GM12801 (cell line): ENCODE data around the gene LEPR.

Source experiments
- TF ChIP-seq, protein P1 (sequence below): IDR thresholded peaks from one replicate; pipeline ENCODE4 v1.5.1; 2011; ENCODE audit warnings: control low read depth; ENCODE audit not compliant: insufficient read length; ENCODE audit errors: extremely low read depth

LEPR gene

DNA sequence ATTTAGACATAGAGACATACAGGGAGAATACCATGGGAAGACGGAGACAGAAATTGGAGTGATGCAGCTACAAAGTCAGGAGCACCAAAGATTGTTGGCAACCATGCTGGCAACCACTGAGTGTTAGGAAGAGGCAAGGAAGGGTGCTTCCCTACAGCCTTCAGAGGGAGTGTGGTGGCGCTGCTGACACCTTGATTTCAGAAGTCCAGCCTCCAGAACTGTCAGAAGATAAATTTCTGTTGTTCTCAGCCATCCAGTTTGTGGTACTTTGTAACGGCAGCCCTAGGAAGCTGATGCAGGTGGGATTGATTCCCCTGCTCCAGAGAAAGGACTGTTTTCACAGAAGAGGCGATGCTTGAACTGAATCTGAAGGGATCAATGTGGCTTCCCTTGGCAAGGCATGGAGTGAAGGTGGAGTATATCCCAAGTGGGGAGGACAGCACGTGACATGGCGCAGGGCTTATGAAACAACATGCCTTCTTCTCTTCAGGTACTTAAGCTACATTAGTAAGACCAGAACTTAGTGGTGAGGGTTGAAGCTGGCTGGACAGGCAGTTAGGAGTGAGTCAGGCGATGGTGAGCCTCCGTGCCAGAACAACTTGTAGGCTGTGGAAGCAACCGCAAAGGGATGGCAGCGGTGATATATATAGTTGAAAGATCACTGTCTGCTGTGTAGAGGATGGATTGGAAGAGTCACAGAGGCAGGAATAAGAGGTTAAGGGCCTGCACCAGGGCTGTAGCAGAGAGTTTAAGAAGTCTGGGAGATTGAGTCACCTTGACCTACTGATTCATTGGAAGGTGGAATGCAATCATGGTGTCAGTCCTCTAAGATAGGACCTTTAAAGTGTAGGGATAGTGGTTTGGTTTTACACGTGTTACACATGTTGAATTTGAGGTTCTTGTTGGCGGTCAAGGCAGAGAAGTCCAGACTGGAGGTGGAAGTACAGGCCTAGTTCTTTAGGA, 2.1 kb downstream of the LEPR start:
- TF ChIP-seq, protein P1, sequence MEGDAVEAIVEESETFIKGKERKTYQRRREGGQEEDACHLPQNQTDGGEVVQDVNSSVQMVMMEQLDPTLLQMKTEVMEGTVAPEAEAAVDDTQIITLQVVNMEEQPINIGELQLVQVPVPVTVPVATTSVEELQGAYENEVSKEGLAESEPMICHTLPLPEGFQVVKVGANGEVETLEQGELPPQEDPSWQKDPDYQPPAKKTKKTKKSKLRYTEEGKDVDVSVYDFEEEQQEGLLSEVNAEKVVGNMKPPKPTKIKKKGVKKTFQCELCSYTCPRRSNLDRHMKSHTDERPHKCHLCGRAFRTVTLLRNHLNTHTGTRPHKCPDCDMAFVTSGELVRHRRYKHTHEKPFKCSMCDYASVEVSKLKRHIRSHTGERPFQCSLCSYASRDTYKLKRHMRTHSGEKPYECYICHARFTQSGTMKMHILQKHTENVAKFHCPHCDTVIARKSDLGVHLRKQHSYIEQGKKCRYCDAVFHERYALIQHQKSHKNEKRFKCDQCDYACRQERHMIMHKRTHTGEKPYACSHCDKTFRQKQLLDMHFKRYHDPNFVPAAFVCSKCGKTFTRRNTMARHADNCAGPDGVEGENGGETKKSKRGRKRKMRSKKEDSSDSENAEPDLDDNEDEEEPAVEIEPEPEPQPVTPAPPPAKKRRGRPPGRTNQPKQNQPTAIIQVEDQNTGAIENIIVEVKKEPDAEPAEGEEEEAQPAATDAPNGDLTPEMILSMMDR = no peak

DNA sequence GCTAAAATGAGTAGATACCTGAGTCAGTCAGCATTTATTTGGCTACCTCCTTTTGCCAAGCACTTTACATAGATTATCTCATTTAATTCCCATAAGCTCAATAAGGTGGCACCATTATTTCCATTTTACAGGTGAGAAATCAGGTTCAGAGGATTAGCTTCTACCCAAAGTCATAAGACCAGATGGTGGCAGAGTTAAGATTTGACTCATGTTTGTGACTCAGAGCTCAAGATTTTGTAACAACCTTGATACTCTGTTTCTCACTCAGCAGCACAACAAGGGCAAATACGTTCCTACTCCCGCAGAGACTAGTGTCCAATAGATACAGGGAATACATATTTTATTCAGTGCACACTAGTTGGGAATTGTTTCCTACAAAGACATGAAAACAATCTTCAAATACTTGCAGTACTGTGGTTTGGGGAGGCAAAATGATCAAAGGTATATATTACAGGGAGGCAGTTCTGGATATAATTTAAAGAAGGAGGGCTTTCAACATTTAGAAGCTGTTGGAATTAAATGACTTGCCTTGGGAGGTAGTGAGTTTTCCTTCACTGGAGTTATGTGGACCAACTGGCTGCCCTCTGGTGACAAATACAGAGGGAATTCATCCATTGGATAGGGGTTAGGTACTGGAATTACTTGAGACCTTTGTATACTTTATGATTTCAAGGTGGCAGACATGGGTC, 3.6 kb downstream of the LEPR start:
- TF ChIP-seq, protein P1 = no peak

DNA sequence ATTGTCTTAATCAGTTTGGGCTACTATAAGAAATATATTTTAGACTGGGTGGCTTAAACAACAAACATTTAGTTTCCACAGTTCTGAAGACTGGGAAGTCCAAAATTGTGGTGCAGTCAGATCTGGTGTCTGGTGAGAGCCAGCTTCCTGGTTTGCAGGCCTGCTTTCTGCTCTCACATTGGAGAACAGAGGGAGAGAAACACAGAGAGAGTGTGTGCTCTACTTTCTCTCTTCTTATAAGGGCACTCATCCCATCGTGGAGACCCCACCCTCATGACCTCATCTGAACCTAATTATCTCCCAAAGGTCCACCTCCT, 4.1 kb downstream of the LEPR start:
- TF ChIP-seq, protein P1 = no peak

DNA sequence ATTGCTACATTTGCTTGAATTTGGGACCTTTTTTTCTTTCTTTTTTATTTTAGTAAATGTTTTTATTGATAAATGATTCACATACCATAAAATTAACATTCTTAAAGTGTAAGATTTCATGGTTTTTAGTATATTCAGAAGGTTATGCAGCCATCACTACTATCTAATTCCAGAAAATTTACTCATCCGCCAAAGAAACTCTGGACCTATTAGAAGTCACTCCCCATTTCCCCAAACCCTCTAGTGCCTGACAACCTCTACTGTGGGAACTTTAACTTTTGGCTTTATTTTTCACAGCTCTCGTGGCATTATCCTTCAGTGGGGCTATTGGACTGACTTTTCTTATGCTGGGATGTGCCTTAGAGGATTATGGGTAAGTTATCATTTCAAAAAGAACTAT, 4.5 kb downstream of the LEPR start:
- TF ChIP-seq, protein P1 = no peak

DNA sequence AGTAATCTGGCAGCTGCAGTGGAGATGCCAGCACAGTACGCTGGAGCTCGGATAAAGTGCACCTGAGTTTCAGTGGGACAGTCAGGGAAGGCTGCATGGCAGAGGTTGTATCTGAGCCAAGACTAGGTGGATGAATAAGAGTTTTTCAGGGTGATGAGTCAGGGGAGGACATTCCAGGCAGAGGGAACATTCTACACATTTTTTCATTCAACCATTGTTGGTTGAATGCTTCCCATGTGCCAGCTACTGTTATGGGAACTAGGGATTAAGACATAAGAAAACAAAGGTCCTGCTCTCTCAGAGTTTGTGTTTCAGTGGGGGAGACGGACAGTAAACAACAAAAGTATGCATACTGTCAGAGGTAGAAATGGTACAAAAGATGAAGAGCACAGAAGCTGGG, 5.2 kb downstream of the LEPR start:
- TF ChIP-seq, protein P1 = no peak

DNA sequence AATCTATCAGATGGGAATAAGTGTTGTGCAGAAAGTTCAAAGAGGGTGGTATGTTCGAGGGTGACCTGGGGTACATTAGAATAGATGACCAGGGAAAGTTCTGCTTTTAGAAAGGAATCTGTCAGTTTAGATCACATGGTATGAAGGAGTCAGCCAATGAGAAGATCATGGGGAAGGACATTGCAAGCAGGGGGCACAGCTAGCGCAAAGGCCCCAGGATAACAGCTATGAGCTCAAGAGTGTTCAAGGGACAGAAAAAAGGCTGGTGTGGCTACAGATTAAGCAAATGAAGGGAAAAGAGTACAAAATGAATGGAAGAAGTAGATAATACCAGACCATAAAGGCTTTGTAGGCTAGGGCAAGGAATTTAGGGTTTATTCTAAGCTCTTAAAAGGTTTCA, 8.6 kb downstream of the LEPR start:
- TF ChIP-seq, protein P1 = no peak

DNA sequence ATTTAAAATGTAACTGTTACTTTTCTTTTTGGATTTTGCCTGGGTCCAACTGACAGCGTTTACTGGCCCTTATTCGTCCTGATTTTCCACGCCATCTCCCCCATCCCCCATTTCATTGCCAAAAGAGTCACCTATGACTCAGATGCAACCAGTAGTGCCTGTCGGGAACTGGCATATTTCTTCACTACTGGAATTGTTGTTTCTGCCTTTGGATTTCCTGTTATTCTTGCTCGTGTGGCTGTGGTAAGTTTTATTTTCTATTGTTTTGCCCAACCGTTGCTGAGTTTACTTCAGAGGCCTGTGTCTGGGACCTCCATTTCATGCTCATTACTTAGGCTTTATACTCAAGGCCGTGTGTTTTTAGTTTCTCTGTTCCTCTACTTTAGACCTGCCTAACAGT, 9.3 kb downstream of the LEPR start:
- TF ChIP-seq, protein P1 = no peak
